Prostate gland (tissue), 2 donors: ENCODE results near the gene CEP126.

Experiments used
- POLR2AphosphoS5 ChIP-seq: sonication (generic); formaldehyde crosslinking; IDR thresholded peaks from one replicate; pipeline ENCODE4 v1.6.1; 2017; ENCODE audit warnings: antibody characterized with exemption
- TF ChIP-seq, protein P1 (sequence below), 4 experiments: fragments of 200-600 bp in 2 of 4; fragments of 450-650 bp in 2 of 4; sonication (generic) in 2 of 4; IDR thresholded peaks; 1 replicate in 3 of 4; 2 replicates in 1 of 4; pipeline ENCODE4 v1.5.1; 2016 to 2019; ENCODE audit warnings: antibody characterized with exemption in 4 of 4, mild to moderate bottlenecking in 2 of 4, moderate library complexity in 2 of 4

GRCh38 chr11:101975734-101976133, 60.9 kb downstream of the CEP126 start:
- TF ChIP-seq POLR2AphosphoS5: no peak
- TF ChIP-seq, protein P1, sequence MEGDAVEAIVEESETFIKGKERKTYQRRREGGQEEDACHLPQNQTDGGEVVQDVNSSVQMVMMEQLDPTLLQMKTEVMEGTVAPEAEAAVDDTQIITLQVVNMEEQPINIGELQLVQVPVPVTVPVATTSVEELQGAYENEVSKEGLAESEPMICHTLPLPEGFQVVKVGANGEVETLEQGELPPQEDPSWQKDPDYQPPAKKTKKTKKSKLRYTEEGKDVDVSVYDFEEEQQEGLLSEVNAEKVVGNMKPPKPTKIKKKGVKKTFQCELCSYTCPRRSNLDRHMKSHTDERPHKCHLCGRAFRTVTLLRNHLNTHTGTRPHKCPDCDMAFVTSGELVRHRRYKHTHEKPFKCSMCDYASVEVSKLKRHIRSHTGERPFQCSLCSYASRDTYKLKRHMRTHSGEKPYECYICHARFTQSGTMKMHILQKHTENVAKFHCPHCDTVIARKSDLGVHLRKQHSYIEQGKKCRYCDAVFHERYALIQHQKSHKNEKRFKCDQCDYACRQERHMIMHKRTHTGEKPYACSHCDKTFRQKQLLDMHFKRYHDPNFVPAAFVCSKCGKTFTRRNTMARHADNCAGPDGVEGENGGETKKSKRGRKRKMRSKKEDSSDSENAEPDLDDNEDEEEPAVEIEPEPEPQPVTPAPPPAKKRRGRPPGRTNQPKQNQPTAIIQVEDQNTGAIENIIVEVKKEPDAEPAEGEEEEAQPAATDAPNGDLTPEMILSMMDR (IDR thresholded peaks at IDR 0.05): no peak
